LoVo (cell line): ENCODE measurements around the gene SYT1.
"Not testable (repeated sequence)": the region's sequence is repeated elsewhere in the genome, so short reads cannot be mapped to it uniquely, and the experiment has no call there.

Experiments
- DNase-seq: peaks from one replicate; pipeline ENCODE4 v3.0.0-alpha.2; 2016; ENCODE audit warnings: low spot score

Gene SYT1

GRCh38 chr12:79140711-79141110 is 276.1 kb downstream of the SYT1 start:
- no peak for DNase-seq

GRCh38 chr12:79141776-79142175 is 277.2 kb downstream of the SYT1 start:
- no peak for DNase-seq

GRCh38 chr12:79143803-79144202 is 279.2 kb downstream of the SYT1 start:
- DNase-seq = no peak

GRCh38 chr12:79151956-79152355 is 287.4 kb downstream of the SYT1 start:
- no peak for DNase-seq

GRCh38 chr12:79155683-79156082 is 291.1 kb downstream of the SYT1 start:
- DNase-seq = no peak

GRCh38 chr12:79156846-79157463 is 292.4 kb downstream of the SYT1 start:
- no peak for DNase-seq

GRCh38 chr12:79161249-79161934 is 296.8 kb downstream of the SYT1 start:
- DNase-seq = no peak

- DNase-seq = no peak
Observed at GRCh38 chr12:79162147-79162772, 297.7 kb downstream of the SYT1 start.

- no peak for DNase-seq
Observed at GRCh38 chr12:79162948-79163347, 298.4 kb downstream of the SYT1 start.

- no peak for DNase-seq
Observed at GRCh38 chr12:79164890-79165289, 300.3 kb downstream of the SYT1 start.

GRCh38 chr12:79168687-79169086 is 304.1 kb downstream of the SYT1 start:
- no peak for DNase-seq

GRCh38 chr12:79174626-79175025 is 310.1 kb downstream of the SYT1 start:
- peak; percentile 41 for DNase-seq

- DNase-seq = no peak
Observed at GRCh38 chr12:79183003-79183402, 318.4 kb downstream of the SYT1 start.

GRCh38 chr12:79183926-79184325 is 319.4 kb downstream of the SYT1 start:
- no peak for DNase-seq

- DNase-seq = no peak
Observed at GRCh38 chr12:79186506-79186905, 321.9 kb downstream of the SYT1 start.

GRCh38 chr12:79187032-79187431 is 322.5 kb downstream of the SYT1 start:
- DNase-seq = no peak

GRCh38 chr12:79191391-79191790 is 326.8 kb downstream of the SYT1 start:
- DNase-seq = no peak

GRCh38 chr12:79194595-79194994 is 330.0 kb downstream of the SYT1 start:
- DNase-seq = no peak

- no peak for DNase-seq
Observed at GRCh38 chr12:79199166-79199565, 334.6 kb downstream of the SYT1 start.

GRCh38 chr12:79200176-79200575 is 335.6 kb downstream of the SYT1 start:
- no peak for DNase-seq

GRCh38 chr12:79203058-79203647 is 338.6 kb downstream of the SYT1 start:
- no peak for DNase-seq

GRCh38 chr12:79206871-79207270 is 342.3 kb downstream of the SYT1 start:
- DNase-seq = no peak

- DNase-seq = not testable (repeated sequence)
Observed at GRCh38 chr12:79210403-79210802, 345.8 kb downstream of the SYT1 start.
